ENCODE results near the gene SLC22A5.

Gene SLC22A5

DNA sequence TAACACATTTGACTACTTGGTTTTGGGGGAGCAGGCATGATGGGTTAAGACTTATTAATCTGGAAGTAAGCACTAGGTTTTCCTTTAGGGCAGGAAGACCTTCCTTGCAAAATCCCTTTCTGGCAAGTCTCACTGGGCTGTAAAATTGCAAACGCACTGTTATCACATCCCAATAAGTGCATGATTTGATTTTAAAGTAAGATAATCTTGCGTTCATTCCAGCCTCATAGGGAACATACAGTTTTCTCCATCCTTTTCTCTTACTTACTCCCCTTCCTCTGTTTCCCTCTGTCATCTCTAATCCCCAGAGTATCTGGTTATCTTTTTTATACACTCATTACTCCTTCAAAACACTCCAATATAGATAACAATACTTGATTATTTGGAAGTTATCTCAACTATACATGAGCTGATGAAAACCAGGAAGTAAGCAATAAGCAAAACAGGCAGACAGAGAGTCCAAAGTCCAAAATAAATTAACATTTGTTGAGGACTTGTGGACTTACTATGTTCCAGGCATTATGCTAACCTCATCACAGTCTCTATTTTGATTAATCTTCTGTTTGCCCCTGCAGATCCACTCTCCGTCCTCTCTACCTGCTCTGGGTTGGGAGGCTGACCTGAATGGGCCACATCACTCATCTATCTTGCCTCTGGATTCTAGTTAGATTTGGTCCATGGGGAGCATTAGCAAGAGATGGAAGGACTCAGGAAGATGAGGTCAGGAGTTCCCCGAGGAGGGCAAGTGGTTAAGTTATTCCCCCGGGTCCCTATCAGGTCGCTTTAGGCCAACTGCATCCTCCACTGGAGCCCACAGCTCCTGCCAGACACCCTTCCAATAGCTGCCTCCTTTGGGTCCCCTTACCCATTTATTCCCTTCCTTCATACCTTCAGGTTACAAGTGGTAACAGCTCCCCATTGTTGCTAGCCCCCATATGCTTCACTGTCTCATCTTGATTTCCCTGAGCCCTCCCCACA is 60.2 kb downstream of the SLC22A5 start:
- DNase-seq (ENCODE audit: low read depth), result no peak
- TF ChIP-seq, protein P1, sequence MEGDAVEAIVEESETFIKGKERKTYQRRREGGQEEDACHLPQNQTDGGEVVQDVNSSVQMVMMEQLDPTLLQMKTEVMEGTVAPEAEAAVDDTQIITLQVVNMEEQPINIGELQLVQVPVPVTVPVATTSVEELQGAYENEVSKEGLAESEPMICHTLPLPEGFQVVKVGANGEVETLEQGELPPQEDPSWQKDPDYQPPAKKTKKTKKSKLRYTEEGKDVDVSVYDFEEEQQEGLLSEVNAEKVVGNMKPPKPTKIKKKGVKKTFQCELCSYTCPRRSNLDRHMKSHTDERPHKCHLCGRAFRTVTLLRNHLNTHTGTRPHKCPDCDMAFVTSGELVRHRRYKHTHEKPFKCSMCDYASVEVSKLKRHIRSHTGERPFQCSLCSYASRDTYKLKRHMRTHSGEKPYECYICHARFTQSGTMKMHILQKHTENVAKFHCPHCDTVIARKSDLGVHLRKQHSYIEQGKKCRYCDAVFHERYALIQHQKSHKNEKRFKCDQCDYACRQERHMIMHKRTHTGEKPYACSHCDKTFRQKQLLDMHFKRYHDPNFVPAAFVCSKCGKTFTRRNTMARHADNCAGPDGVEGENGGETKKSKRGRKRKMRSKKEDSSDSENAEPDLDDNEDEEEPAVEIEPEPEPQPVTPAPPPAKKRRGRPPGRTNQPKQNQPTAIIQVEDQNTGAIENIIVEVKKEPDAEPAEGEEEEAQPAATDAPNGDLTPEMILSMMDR (IDR thresholded peaks at IDR 0.05; ENCODE audit: control insufficient read depth, insufficient read depth, low read depth, low read length, missing control alignments), result no peak
- no peak overlapping the region for H3K4me3 ChIP-seq (ENCODE audit: control insufficient read depth, low read depth, low read length)

DNA sequence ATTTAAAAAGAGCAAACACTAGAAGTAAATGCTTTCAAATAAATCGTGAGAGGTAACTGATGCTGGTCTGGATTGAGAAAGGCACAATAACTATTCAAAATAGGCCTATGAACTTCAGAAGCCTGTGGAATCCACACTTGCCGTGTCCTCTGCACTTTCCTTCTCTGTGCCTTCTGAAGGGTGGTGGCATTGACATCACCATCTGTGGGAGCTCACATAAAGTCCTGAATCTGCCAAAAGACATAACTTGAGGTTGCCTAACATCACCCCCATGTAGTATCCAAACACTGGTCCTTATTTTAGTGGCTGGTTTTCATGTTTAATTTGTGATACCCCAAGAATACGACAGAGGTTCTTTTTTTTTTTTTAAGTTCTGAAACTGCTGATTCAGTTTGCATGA is 61.2 kb downstream of the SLC22A5 start:
- TF ChIP-seq, protein P1 (IDR thresholded peaks at IDR 0.05; ENCODE audit: control insufficient read depth, insufficient read depth, low read depth, low read length, missing control alignments), result no peak
- no peak for DNase-seq (ENCODE audit: low read depth)
- no peak overlapping the region for H3K4me3 ChIP-seq (ENCODE audit: control insufficient read depth, low read depth, low read length)

GRCh38 chr5:132431632-132432031 is 62.1 kb downstream of the SLC22A5 start:
- DNase-seq (ENCODE audit: low read depth), result no peak
- no peak overlapping the region for H3K4me3 ChIP-seq (ENCODE audit: control insufficient read depth, low read depth, low read length)
- TF ChIP-seq, protein P1 (IDR thresholded peaks at IDR 0.05; ENCODE audit: control insufficient read depth, insufficient read depth, low read depth, low read length, missing control alignments), result no peak

DNA sequence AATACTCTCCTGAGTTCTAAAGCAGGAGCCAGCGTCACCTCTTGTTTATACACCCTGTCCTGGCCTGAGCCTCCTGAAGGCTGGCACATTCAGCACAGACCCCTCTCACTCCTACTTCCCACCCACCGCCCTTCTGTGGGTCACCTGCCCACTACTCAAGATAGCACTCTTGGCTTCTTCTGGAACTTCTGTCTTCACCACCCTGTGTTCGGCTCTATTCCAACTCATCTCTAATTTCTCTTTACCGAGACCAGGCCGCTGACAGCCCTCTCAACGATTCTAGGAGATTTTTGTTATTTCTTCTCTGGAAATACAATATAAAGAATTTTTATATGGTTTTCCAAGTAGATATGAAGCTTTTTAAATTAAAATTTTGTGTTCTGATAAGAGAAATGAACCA is 63.6 kb downstream of the SLC22A5 start:
- DNase-seq (ENCODE audit: low read depth), result no peak
- TF ChIP-seq, protein P1 (IDR thresholded peaks at IDR 0.05; ENCODE audit: control insufficient read depth, insufficient read depth, low read depth, low read length, missing control alignments), result no peak
- no peak overlapping the region for H3K4me3 ChIP-seq (ENCODE audit: control insufficient read depth, low read depth, low read length)

DNA sequence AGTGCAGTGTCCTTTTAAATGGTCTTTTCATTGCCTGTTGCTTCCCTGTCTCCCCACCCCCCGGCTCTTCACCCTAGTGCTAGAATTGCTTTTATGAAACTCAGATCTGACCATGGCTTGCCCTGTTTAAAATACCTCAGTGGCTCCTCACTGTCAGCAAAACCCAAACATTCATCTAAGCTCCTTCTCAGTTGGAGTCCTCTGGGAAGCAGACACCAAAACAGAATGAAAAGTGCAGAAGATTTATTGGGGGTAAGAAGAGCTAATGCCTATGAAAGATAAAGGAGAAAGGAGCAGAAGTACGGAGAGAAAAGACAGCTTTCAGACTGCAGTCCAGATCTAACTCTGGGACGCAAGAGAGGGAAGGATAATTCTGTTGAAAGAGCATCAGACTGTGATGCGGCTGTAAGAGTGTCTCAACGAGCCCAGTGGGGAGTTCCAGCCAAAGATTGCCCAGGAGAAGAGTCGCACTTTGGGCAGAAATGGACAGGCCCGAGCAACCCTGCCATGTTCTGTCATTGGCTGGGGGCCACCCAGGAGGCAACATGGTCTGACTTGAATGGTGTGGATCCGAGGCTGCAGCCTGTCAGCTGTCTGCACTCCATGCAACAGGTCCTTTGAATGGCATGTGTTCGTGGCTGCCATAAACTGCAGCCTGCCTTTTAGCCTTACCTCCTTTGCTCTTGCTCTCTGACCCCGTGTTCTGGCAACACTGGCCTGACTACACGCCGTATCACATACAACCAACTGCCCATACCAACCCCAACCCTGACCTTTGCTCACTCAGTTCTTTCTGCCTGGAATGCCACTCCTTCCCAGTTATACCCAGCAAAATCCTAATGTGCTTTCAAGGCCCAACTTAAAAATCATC is 65.1 kb downstream of the SLC22A5 start:
- no peak overlapping the region for H3K4me3 ChIP-seq (ENCODE audit: control insufficient read depth, low read depth, low read length)
- TF ChIP-seq, protein P1 (IDR thresholded peaks at IDR 0.05; ENCODE audit: control insufficient read depth, insufficient read depth, low read depth, low read length, missing control alignments), result no peak
- DNase-seq (ENCODE audit: low read depth), result no peak

DNA sequence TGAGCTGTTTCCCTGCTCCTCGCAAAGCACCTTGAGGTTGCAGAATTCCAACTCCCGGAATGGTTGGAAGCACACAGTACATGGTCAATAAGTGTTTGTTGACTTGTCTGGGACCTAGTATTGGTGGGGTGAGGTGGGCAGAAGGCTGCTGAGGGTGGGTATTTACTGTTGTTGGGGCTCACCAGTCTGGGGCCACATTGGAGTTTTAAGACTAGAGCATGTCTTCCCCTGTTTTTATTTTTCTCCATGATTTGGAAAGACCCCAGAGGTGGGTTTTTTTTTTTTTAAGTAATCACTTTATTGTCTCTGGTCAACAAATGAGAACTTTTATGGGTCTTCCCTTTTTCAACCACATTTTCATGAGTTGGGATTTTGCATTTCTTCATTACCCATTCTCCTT is 65.9 kb downstream of the SLC22A5 start:
- no peak for DNase-seq (ENCODE audit: low read depth)
- TF ChIP-seq, protein P1 (IDR thresholded peaks at IDR 0.05; ENCODE audit: control insufficient read depth, insufficient read depth, low read depth, low read length, missing control alignments), result no peak
- no peak overlapping the region for H3K4me3 ChIP-seq (ENCODE audit: control insufficient read depth, low read depth, low read length)
